GM12872 (cell line): ENCODE measurements around the gene BTBD6.

ENCODE experiments used
- TF ChIP-seq, protein P1 (sequence below): IDR thresholded peaks from 3 replicates; pipeline ENCODE4 v1.5.1; 2011; ENCODE audit warnings: low read depth, mild to moderate bottlenecking, low read length, moderate library complexity; ENCODE audit not compliant: insufficient read depth

Gene BTBD6

GRCh38 chr14:105203057-105203531, 45.2 kb upstream of the BTBD6 start:
- TF ChIP-seq, protein P1, sequence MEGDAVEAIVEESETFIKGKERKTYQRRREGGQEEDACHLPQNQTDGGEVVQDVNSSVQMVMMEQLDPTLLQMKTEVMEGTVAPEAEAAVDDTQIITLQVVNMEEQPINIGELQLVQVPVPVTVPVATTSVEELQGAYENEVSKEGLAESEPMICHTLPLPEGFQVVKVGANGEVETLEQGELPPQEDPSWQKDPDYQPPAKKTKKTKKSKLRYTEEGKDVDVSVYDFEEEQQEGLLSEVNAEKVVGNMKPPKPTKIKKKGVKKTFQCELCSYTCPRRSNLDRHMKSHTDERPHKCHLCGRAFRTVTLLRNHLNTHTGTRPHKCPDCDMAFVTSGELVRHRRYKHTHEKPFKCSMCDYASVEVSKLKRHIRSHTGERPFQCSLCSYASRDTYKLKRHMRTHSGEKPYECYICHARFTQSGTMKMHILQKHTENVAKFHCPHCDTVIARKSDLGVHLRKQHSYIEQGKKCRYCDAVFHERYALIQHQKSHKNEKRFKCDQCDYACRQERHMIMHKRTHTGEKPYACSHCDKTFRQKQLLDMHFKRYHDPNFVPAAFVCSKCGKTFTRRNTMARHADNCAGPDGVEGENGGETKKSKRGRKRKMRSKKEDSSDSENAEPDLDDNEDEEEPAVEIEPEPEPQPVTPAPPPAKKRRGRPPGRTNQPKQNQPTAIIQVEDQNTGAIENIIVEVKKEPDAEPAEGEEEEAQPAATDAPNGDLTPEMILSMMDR = peak; percentile 89

DNA sequence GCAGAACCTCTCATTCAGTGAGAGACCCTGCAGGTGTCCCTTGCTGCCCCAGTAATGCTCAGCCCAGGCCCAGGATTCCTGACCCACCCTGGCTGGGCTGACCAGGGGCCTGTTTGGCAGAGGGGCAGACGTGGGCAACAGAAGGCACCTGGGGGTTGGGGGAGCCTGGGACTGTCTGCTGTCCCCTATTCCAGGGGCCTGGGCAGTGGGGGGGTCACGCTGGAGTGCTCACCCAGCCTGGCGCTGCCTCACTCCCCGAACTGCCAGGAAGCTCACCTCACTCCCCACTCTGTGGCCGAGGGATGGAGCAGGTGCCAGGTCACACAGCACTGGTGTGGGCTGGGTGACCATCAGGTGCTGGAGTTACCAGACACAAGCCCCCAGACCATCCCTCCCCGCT, 44.6 kb upstream of the BTBD6 start:
- TF ChIP-seq, protein P1 = no peak

- TF ChIP-seq, protein P1 = no peak
Measured at GRCh38 chr14:105204206-105204930, 44.0 kb upstream of the BTBD6 start.

DNA sequence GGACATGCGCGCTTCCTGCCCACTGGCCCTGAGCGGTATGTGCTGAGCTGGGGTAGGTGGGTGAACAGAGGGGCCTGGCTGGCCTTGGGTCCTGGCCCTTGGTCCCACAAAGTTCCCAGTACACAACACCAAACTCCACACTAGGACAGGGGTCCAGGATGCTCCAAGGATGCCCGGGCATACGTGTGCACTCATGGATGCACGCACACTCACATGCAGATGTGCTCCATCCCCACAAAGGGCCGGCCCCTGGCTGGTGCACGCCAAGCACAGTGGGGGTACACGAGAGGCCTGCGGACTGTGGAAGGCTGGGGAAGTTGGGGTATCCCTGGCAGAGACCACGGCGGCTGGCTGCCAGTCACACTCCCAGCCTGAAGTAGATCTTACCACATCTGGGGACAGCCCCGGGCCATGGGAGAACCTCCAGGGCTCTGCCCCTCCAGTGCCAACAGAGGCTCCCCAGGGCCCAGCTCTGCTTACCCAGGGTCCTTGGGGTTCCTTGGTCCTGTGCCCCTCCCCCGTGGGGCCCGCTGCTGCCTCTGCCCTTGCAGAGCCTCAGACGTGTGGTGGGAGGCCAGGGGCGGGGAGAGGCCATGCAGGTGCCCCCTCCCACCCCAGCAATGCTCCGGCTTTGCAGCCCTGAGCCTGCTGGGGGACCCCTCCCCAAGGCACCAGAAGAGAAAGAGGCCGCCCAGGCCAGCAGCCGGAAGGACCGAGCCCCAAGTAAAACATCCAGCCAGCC, 43.2 kb upstream of the BTBD6 start:
- TF ChIP-seq, protein P1 = no peak

GRCh38 chr14:105205673-105206208, 42.6 kb upstream of the BTBD6 start:
- TF ChIP-seq, protein P1 = no peak

DNA sequence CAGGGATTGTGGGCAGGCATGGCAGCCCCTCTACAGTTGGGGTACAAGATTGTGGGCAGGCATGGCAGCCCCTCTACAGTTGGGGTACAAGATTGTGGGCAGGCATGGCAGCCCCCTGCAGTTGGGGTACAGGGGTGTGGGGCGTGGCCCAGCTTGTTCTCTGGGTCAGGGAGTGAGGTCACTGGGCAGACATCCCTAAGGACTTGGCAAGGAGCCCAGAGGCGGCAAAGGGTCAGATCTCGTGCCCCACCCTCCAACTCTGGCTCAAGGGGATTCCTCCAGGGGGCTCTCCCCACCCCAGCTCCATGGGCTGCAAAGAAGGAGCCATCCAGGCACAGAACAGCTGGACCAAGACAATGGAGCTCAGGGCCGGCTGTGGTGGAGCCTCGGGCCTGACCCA, 41.5 kb upstream of the BTBD6 start:
- TF ChIP-seq, protein P1 = no peak

GRCh38 chr14:105207460-105207901, 40.9 kb upstream of the BTBD6 start:
- TF ChIP-seq, protein P1 = no peak
